Left lung (tissue), 10 donors: ENCODE results near the gene ELAVL1. TPM values are rescaled to one million over a fixed set of nuclear protein-coding genes. Genes with fewer than 3 reads are reported as not detected.
"Not testable (repeated sequence)": the region's sequence is repeated elsewhere in the genome, so short reads cannot be mapped to it uniquely, and the experiment has no call there.

Experiments
- ATAC-seq: fragments of 200-7000 bp; cut with Tn5 transposase; one replicate; pipeline ENCODE4 v1.9.1; 2020; ENCODE audit warnings: moderate library complexity
- DNase-seq, 4 donors: peaks; one replicate each; pipeline ENCODE4 v3.0.0-alpha.2; 2013 to 2020
- H3K27ac ChIP-seq, 2 donors: fragments of 200-600 bp; sonication (generic) in 1 of 2; one replicate each; pipeline versions ENCODE4 v1.5.0 to v1.8.0; 2020 to 2021
- H3K27me3 ChIP-seq, 2 donors: fragments of 200-600 bp; sonication (generic) in 1 of 2; one replicate each; pipeline versions ENCODE4 v1.5.0 to v1.8.0; 2020 to 2021
- H3K36me3 ChIP-seq, 2 donors: fragments of 200-600 bp; sonication (generic) in 1 of 2; one replicate each; pipeline versions ENCODE4 v1.5.0 to v1.8.0; 2020 to 2021
- H3K4me1 ChIP-seq, 2 donors: fragments of 200-600 bp; one replicate each; pipeline ENCODE4 v1.8.0; 2021
- H3K4me3 ChIP-seq, 2 donors: fragments of 200-600 bp; sonication (generic) in 1 of 2; one replicate each; pipeline versions ENCODE4 v1.5.0 to v1.8.0; 2020 to 2021; ENCODE audit warnings: mild to moderate bottlenecking in 1 of 2
- H3K9me3 ChIP-seq, 2 donors: fragments of 200-600 bp; sonication (generic) in 1 of 2; one replicate each; pipeline versions ENCODE4 v1.5.0 to v1.8.0; 2020 to 2021
- CTCF ChIP-seq, 2 donors: fragments of 200-600 bp; sonication (generic) in 1 of 2; IDR thresholded peaks; one replicate each; pipeline versions ENCODE4 v1.5.0 to v1.8.0; 2021; ENCODE audit warnings: antibody characterized with exemption in 2 of 2
- intact Hi-C, 2 donors: fragments of 100-400 bp; cut with DNase I; formaldehyde crosslinking; loops; one replicate each; pipeline versions ENCODE4 v1.11.2 to v1.14.2; 2022
- polyA plus RNA-seq, 6 donors: library from polyadenylated mRNA; unstranded; fragments of 120-200 nt; gene quantifications; one replicate each; pipeline ENCODE4 v1.2.1, GENCODE V29; 2013; ENCODE audit not compliant: insufficient read length in 6 of 6
- total RNA-seq, 2 donors: library from RNA; stranded (reverse); fragmentation: NEBNext Ultra II Directional; extraction: Animal tissue kit (Norgen Biotek cat#: 25700); gene quantifications; one replicate each; pipeline ENCODE4 v1.2.1, GENCODE V29; 2021
- donor health status: DM: no; HTN: yes; CAD: no.
- donor health status: DM: no; HTN: no; CAD: no.

Gene ELAVL1
- total and polyA plus RNA-seq, 8 donors: 64.3 to 76.0 (median 71.2) TPM

- DNase-seq (no peak), ATAC-seq (no peak)
- Histone ChIP-seq H3K27ac (no peak overlapping the region), H3K36me3 (peaks cover 0 to 84% of the 10 kb centered on the region in 2 donors), H3K9me3 (no peaks in the 10 kb centered on the region), H3K4me3 (no peak overlapping the region), H3K27me3 (no peaks in the 10 kb centered on the region), H3K4me1 (no peaks in the 10 kb centered on the region)
- no peak for TF ChIP-seq CTCF (IDR thresholded peaks at IDR 0.05)
- intact Hi-C loops: loop anchor here in 1 of 2 donors (10.0 kb wide), 1 partner anchor 293 kb away; no protein-coding TSS in a partner anchor
Measured at GRCh38 chr19:7961920-7962626, 43.4 kb downstream of the ELAVL1 start.

- not testable (repeated sequence) for DNase-seq, H3K4me1 ChIP-seq, H3K4me3 ChIP-seq, H3K27me3 ChIP-seq, H3K9me3 ChIP-seq, ATAC-seq, H3K27ac ChIP-seq
- intact Hi-C loops: loop anchor here in 1 of 2 donors (10.0 kb wide), 1 partner anchor 294 kb away; no protein-coding TSS in a partner anchor
- H3K36me3 ChIP-seq: peaks cover 0 to 75% of the 10 kb centered on the region in 2 donors
Measured at GRCh38 chr19:7961082-7961481, 44.4 kb downstream of the ELAVL1 start.

DNA sequence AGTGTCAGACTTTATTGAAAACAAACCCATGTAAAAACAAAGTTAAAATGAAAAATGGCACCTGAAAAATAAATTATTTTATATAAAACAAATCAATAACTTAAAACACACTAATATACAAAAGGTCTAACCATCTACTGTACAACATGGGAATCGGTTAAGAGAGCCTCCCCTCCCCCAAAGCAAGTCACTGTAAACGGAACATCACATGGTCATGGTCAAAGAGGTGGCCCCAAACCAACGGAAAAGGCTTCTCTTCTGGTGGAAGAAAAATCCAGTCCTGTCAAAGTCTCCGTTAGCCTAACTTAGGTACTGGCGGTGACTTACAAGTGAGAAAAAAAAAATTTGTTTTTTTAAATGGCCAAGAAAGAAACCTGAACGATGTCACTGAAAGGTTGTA lies 46.2 kb downstream of the ELAVL1 start:
- DNase-seq: no peak
- no peak overlapping the region for H3K27ac ChIP-seq
- no peak for TF ChIP-seq CTCF (IDR thresholded peaks at IDR 0.05)
- no peak overlapping the region for H3K4me3 ChIP-seq
- H3K4me1 ChIP-seq: no peaks in the 10 kb centered on the region
- no peak for ATAC-seq
- intact Hi-C loops: no loop called here
- no peaks in the 10 kb centered on the region for H3K9me3 ChIP-seq
- H3K27me3 ChIP-seq: no peaks in the 10 kb centered on the region
- H3K36me3 ChIP-seq: peaks cover 0 to 58% of the 10 kb centered on the region in 2 donors

- no peak overlapping the region for H3K4me3 ChIP-seq
- no peak for TF ChIP-seq CTCF (IDR thresholded peaks at IDR 0.05)
- no peak overlapping the region for H3K27ac ChIP-seq
- no peaks in the 10 kb centered on the region for H3K9me3 ChIP-seq
- DNase-seq: no peak
- ATAC-seq: no peak
- intact Hi-C loops: no loop called here
- H3K4me1 ChIP-seq: peaks cover 0 to 11% of the 10 kb centered on the region in 2 donors
- H3K27me3 ChIP-seq: no peaks in the 10 kb centered on the region
- peaks cover 0 to 23% of the 10 kb centered on the region in 2 donors for H3K36me3 ChIP-seq
Measured at GRCh38 chr19:7955696-7956095, 49.7 kb downstream of the ELAVL1 start.

DNA sequence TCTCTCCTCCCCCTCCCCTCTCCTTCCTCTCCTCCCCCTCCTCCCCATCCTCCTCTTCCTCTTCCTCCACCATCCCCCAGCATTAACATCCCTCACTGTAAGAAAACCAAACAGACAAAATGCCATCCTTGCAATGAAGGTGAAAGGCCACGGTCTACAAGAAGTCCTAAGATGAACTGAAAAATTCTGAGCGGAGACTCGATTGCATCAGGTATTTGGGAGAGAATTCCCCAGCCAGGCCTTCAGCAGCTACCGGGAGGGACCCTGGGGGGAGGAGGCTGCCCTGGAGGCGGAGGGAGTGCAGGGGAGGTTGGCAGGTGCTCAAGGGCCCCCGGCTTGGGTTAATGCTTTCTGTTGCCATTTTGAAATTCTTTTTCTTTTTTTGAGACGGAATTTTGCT lies 51.9 kb downstream of the ELAVL1 start:
- intact Hi-C loops: no loop called here
- Histone ChIP-seq H3K4me3 (no peak overlapping the region), H3K36me3 (peaks cover 0 to 11% of the 10 kb centered on the region in 2 donors), H3K4me1 (peaks cover 0 to 11% of the 10 kb centered on the region in 2 donors), H3K27ac (no peak overlapping the region), H3K9me3 (no peaks in the 10 kb centered on the region), H3K27me3 (no peaks in the 10 kb centered on the region)
- DNase-seq: peak in 1 of 4 donors; percentile 27
- no peak for ATAC-seq
- TF ChIP-seq CTCF (IDR thresholded peaks at IDR 0.05): no peak
